ENCODE data around the gene RIOX2. TPM values are rescaled to one million over a fixed set of nuclear protein-coding genes. Genes with fewer than 3 reads are reported as not detected.
"Not testable (repeated sequence)": the region's sequence is repeated elsewhere in the genome, so short reads cannot be mapped to it uniquely, and the experiment has no call there.

The RIOX2 gene
- total and polyA plus RNA-seq, 4 donors: 6.3 to 25.8 (median 14.2) TPM

DNA sequence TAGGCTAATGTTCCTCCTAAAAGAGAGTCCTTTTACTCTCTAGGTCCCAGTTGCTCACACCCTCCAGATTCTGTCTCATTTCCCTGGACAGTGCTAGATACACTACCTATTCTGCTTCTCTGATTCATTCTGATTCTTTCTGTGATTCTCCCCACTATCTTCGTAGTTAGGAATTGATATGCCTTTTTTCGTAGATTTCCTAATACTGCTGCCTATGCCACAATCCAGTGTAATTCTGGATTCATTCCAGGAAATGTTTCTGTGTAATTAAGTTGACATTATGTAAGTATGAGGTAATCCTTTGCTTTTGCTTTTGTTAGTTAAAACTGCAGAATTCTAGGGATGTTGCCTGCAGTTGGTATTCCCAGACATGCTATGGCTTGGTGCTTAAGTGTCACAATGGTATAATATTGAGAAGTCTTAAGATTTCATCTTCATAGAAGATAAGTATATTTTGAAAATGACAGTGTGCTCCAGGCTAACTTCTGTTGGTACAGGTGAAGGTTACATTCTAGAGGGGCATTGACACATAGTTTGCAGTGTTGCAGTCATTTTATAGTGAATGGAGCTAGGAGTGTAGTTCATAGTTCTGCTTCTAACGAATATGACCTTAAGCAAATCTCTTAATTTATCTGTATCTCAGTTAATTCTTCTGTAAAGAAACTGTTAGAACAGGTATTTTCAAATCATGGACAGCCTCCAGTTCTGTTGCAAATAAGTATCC is 54.3 kb downstream of the RIOX2 start:
- DNase-seq (no peak), ATAC-seq (ENCODE audit: low FRiP score) (peak; percentile 33)
- peaks cover 4 to 5% of the 10 kb centered on the region in 2 donors for H3K36me3 ChIP-seq (ENCODE audit: control insufficient read depth in 1 of 2, insufficient read depth in 2 of 2, low read length in 1 of 2)
- no peaks in the 10 kb centered on the region for H3K4me1 ChIP-seq (ENCODE audit: control insufficient read depth in 1 of 2, insufficient read depth in 2 of 2, low read length in 2 of 2)
- intact Hi-C loops (cut with DNase I): no loop called here
- H3K9me3 ChIP-seq (ENCODE audit: control insufficient read depth, low read length): no peaks in the 10 kb centered on the region
- no peak overlapping the region for H3K4me3 ChIP-seq (ENCODE audit: low read length in 2 of 2)
- H3K27me3 ChIP-seq (ENCODE audit: control insufficient read depth in 1 of 2, insufficient read depth in 2 of 2, low read length in 1 of 2): no peaks in the 10 kb centered on the region
- WGBS, 2 donors: 84 to 92% methylated on average over 3 of the region's 3 CpGs
- no peak overlapping the region for H3K27ac ChIP-seq (ENCODE audit: low read depth in 1 of 2, low read length in 2 of 2)

DNA sequence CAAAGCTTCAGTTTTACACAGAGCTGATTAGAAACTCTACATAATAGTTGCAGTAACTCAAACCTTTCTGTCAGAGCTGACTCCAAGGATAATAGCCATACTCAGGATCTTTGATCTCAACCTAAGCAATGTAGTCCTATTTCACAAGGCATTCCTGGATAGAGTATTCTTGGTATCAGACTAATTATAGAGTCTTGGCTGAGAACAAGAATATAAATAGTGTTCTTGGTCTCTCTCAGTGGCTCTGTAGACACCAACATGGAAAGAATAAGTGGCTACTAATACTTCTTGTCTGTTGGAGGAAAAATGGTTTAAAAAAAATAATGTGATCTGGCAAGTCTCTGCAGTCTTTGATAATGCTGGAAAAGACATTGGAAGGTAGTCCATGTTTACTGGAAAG is 55.7 kb downstream of the RIOX2 start:
- Histone ChIP-seq H3K4me3 (ENCODE audit: low read length in 2 of 2) (no peak overlapping the region), H3K9me3 (ENCODE audit: control insufficient read depth, low read length) (no peaks in the 10 kb centered on the region), H3K27me3 (ENCODE audit: control insufficient read depth in 1 of 2, insufficient read depth in 2 of 2, low read length in 1 of 2) (no peaks in the 10 kb centered on the region), H3K27ac (ENCODE audit: low read depth in 1 of 2, low read length in 2 of 2) (no peak overlapping the region), H3K4me1 (ENCODE audit: control insufficient read depth in 1 of 2, insufficient read depth in 2 of 2, low read length in 2 of 2) (no peaks in the 10 kb centered on the region), H3K36me3 (ENCODE audit: control insufficient read depth in 1 of 2, insufficient read depth in 2 of 2, low read length in 1 of 2) (peaks cover 4 to 5% of the 10 kb centered on the region in 2 donors)
- DNase-seq (no peak), ATAC-seq (ENCODE audit: low FRiP score) (no peak)
- intact Hi-C loops (cut with DNase I): no loop called here

DNA sequence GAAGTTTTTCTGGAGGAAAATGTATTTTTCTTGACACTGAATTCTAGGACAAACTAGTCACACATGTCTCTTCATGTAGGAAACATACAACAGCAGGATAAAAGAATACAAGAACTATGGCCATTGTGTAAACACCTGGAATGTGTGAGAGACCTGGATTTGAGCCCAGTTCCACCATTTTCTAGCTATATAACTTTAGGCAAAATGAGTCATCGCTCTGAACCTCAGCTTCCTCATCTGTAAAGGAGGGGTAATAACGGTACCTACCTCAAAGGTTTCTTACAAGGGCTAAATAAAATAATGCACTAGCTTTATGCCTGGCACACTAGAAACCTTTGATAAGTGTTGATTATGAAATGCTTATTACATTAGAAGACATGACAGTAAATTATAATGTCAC is 57.8 kb downstream of the RIOX2 start:
- H3K27ac ChIP-seq (ENCODE audit: low read depth in 1 of 2, low read length in 2 of 2): no peak overlapping the region
- H3K4me3 ChIP-seq (ENCODE audit: low read length in 2 of 2): no peak overlapping the region
- no peaks in the 10 kb centered on the region for H3K4me1 ChIP-seq (ENCODE audit: control insufficient read depth in 1 of 2, insufficient read depth in 2 of 2, low read length in 2 of 2)
- 91 to 92% methylated on average over 2 of the region's 2 CpGs for WGBS, 2 donors
- intact Hi-C loops (cut with DNase I): no loop called here
- no peak for DNase-seq
- no peak for ATAC-seq (ENCODE audit: low FRiP score)
- no peaks in the 10 kb centered on the region for H3K9me3 ChIP-seq (ENCODE audit: control insufficient read depth, low read length)
- peaks cover 4 to 5% of the 10 kb centered on the region in 2 donors for H3K36me3 ChIP-seq (ENCODE audit: control insufficient read depth in 1 of 2, insufficient read depth in 2 of 2, low read length in 1 of 2)
- H3K27me3 ChIP-seq (ENCODE audit: control insufficient read depth in 1 of 2, insufficient read depth in 2 of 2, low read length in 1 of 2): no peaks in the 10 kb centered on the region

DNA sequence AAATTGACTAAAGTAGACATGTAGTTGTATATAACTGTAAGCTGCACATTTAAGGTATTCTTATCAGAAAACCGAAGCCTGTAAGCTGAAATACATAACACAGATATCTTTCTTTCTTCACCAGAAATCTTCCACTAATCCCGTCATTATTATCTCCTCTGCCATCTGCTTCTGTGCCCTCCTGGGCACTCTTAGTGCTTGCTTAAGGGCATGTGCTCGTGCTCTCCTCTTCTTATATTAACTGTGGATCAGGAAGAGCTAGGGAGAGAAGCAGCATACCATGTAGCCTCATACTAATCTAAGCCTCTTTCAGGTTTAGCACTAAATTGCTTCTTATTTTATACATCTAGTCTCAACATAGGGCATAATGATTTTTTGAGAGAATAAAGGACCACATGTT is 60.8 kb downstream of the RIOX2 start:
- Histone ChIP-seq H3K4me3 (ENCODE audit: low read length in 2 of 2) (no peak overlapping the region), H3K27me3 (ENCODE audit: control insufficient read depth in 1 of 2, insufficient read depth in 2 of 2, low read length in 1 of 2) (no peaks in the 10 kb centered on the region), H3K9me3 (ENCODE audit: control insufficient read depth, low read length) (no peaks in the 10 kb centered on the region), H3K36me3 (ENCODE audit: control insufficient read depth in 1 of 2, insufficient read depth in 2 of 2, low read length in 1 of 2) (peaks cover 4% of the 10 kb centered on the region in 2 donors), H3K27ac (ENCODE audit: low read depth in 1 of 2, low read length in 2 of 2) (no peak overlapping the region), H3K4me1 (ENCODE audit: control insufficient read depth in 1 of 2, insufficient read depth in 2 of 2, low read length in 2 of 2) (no peaks in the 10 kb centered on the region)
- intact Hi-C loops (cut with DNase I): no loop called here
- DNase-seq (no peak), ATAC-seq (ENCODE audit: low FRiP score) (no peak)
- WGBS, 2 donors: 81% methylated on average over 3 of the region's 3 CpGs

DNA sequence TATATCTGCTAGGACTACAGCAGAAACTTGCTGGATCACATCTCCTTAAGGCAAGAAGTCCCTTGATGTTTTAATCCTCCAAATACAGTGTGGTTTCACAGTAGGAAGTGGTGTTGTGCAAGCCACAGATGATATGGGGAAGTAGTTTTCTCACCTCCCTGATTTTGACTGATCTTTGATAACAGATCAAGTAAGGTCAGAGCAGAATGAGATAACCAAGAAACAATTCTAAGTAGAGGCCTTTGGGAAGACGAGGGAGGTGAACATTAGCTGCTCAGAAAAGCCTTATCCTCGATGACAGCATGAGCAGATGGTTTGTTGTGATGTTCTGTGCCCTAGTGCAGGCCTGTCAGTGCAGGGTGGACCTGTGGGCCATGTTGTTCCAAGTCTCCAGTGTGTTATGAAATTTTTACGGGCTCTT is 61.3 kb downstream of the RIOX2 start:
- intact Hi-C loops (cut with DNase I): no loop called here
- no peak for ATAC-seq (ENCODE audit: low FRiP score)
- Histone ChIP-seq H3K9me3 (ENCODE audit: control insufficient read depth, low read length) (no peaks in the 10 kb centered on the region), H3K4me1 (ENCODE audit: control insufficient read depth in 1 of 2, insufficient read depth in 2 of 2, low read length in 2 of 2) (no peaks in the 10 kb centered on the region), H3K36me3 (ENCODE audit: control insufficient read depth in 1 of 2, insufficient read depth in 2 of 2, low read length in 1 of 2) (peaks cover 0 to 4% of the 10 kb centered on the region in 2 donors), H3K4me3 (ENCODE audit: low read length in 2 of 2) (no peak overlapping the region), H3K27me3 (ENCODE audit: control insufficient read depth in 1 of 2, insufficient read depth in 2 of 2, low read length in 1 of 2) (no peaks in the 10 kb centered on the region), H3K27ac (ENCODE audit: low read depth in 1 of 2, low read length in 2 of 2) (no peak overlapping the region)
- DNase-seq: no peak
- WGBS, 2 donors: 77 to 82% methylated on average over 3 of the region's 3 CpGs

DNA sequence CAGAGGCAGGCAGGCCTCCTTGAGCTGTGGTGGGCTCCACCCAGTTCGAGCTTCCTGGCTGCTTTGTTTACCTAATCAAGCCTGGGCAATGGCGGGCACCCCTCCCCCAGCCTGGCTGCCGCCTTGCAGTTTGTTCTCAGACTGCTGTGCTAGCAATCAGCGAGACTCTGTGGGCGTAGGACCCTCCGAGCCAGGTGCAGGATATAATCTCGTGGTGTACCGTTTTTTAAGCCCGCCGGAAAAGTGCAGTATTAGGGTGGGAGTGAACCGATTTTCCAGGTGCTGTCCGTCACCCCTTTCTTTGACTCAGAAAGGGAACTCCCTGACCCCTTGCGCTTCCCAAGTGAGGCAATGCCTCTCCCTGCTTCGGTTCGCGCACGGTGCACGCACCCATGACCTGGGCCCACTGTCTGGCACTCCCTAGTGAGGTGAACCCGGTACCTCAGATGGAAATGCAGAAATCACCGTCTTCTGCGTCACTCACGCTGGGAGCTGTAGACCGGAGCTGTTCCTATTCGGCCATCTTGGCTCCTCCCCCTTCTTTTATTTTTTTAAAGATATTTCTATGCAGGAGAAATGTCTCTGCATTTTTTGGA is 61.9 kb downstream of the RIOX2 start:
- H3K27ac ChIP-seq (ENCODE audit: low read depth in 1 of 2, low read length in 2 of 2); H3K36me3 ChIP-seq (ENCODE audit: control insufficient read depth in 1 of 2, insufficient read depth in 2 of 2, low read length in 1 of 2); H3K9me3 ChIP-seq (ENCODE audit: control insufficient read depth, low read length); ATAC-seq (ENCODE audit: low FRiP score); H3K4me3 ChIP-seq (ENCODE audit: low read length in 2 of 2); intact Hi-C loops (cut with DNase I); H3K27me3 ChIP-seq (ENCODE audit: control insufficient read depth in 1 of 2, insufficient read depth in 2 of 2, low read length in 1 of 2); H3K4me1 ChIP-seq (ENCODE audit: control insufficient read depth in 1 of 2, insufficient read depth in 2 of 2, low read length in 2 of 2); DNase-seq: not testable (repeated sequence)
- 81 to 85% methylated on average over 23 to 24 of the region's 24 CpGs for WGBS, 2 donors

DNA sequence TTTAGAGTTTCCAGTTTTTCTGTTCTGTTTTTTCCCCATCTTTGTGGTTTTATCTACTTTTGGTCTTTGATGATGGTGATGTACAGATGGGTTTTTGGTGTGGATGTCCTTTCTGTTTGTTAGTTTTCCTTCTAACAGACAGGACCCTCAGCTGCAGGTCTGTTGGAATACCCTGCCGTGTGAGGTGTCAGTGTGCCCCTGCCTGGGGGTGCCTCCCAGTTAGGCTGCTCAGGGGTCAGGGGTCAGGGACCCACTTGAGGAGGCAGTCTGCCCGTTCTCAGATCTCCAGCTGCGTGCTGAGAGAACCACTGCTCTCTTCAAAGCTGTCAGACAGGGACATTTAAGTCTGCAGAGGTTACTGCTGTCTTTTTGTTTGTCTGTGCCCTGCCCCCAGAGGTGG is 62.4 kb downstream of the RIOX2 start:
- WGBS, 2 donors: 57% methylated on average over 1 to 3 of the region's 3 CpGs
- H3K4me3 ChIP-seq (ENCODE audit: low read length in 2 of 2); intact Hi-C loops (cut with DNase I); H3K36me3 ChIP-seq (ENCODE audit: control insufficient read depth in 1 of 2, insufficient read depth in 2 of 2, low read length in 1 of 2); ATAC-seq (ENCODE audit: low FRiP score); H3K9me3 ChIP-seq (ENCODE audit: control insufficient read depth, low read length); H3K4me1 ChIP-seq (ENCODE audit: control insufficient read depth in 1 of 2, insufficient read depth in 2 of 2, low read length in 2 of 2); H3K27me3 ChIP-seq (ENCODE audit: control insufficient read depth in 1 of 2, insufficient read depth in 2 of 2, low read length in 1 of 2); DNase-seq; H3K27ac ChIP-seq (ENCODE audit: low read depth in 1 of 2, low read length in 2 of 2): not testable (repeated sequence)

DNA sequence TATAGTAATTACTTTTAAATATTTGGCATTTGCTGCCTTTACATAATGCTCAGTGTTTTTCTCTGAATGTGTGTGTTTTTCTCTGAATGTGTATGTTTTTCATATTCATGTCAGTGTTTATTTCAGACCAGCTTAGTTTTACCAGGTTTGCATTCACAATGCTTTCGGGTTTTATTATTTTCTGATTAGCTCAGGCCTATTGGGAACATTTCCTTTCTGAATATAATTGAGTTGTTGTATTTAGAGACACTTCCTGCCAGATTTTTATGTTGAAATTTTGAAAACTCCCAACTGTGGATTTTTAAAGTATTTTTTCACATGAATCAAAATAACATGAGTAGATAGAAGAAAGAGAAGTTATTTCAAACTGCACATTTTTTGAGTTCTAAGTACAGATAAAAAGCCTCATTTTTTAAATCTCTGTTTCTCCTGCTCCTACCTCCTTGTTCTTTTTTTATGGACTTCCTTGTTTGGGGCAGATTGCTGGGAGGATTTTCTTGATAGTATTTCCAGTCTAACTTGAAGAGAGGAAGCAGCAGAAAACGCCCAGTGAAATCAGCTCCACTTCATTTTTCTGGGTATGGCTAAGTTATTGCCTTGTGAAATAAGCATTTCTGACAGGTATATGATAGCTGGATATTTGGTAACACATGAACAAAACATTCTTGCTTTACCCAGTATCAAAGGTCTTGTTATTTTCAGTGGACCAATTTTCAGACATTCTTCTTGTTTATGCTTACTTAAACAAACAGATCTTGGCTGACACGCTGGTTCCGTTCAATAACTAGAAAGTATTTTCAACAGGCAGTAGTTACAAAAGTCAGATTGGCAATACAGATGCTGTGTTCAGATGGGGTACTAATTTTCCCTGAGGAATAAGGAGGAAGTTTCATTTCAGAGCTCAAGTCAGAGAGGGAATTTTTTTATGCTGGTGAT is 70.7 kb downstream of the RIOX2 start:
- WGBS, 2 donors: 56 to 62% methylated on average over 4 of the region's 4 CpGs
- Histone ChIP-seq H3K27me3 (ENCODE audit: control insufficient read depth in 1 of 2, insufficient read depth in 2 of 2, low read length in 1 of 2) (no peaks in the 10 kb centered on the region), H3K9me3 (ENCODE audit: control insufficient read depth, low read length) (no peaks in the 10 kb centered on the region), H3K27ac (ENCODE audit: low read depth in 1 of 2, low read length in 2 of 2) (no peak overlapping the region), H3K4me1 (ENCODE audit: control insufficient read depth in 1 of 2, insufficient read depth in 2 of 2, low read length in 2 of 2) (no peaks in the 10 kb centered on the region), H3K4me3 (ENCODE audit: low read length in 2 of 2) (no peak overlapping the region), H3K36me3 (ENCODE audit: control insufficient read depth in 1 of 2, insufficient read depth in 2 of 2, low read length in 1 of 2) (peaks cover 2 to 6% of the 10 kb centered on the region in 2 donors)
- ATAC-seq (ENCODE audit: low FRiP score): no peak
- intact Hi-C loops (cut with DNase I): no loop called here
- no peak for DNase-seq
